HEK293T (cell line): ENCODE data around the gene LRBA.

ENCODE experiments used
- CTCF ChIA-PET: fragments of 350-600 bp; formaldehyde crosslinking; extraction: SDS; loops from one replicate; lab custom pipeline; 2021; ENCODE audit warnings: antibody characterized with exemption, inconsistent platforms; lab: Yijun Ruan, JAX
- POLR2A ChIA-PET: fragments of 350-600 bp; formaldehyde crosslinking; extraction: SDS; loops from one replicate; lab custom pipeline; 2020; ENCODE audit warnings: antibody characterized with exemption, inconsistent platforms; lab: Yijun Ruan, JAX
- DNase-seq: peaks from one replicate; pipeline ENCODE4 v3.0.0; 2012; ENCODE audit warnings: mixed read lengths; ENCODE audit errors: extremely low spot score
- ARNT ChIP-seq: fragments of 450-650 bp; IDR thresholded peaks from 2 replicates; pipeline ENCODE4 v1.6.1; 2017; ENCODE audit warnings: mild to moderate bottlenecking
- BHLHE40 ChIP-seq: fragments of 450-650 bp; IDR thresholded peaks from 2 replicates; pipeline ENCODE4 v1.6.1; 2016; ENCODE audit warnings: mild to moderate bottlenecking, moderate library complexity, borderline replicate concordance
- CTBP1 ChIP-seq: fragments of 450-650 bp; IDR thresholded peaks from 2 replicates; pipeline ENCODE4 v1.6.1; 2016; ENCODE audit warnings: borderline replicate concordance
- ELF4 ChIP-seq: fragments of 450-650 bp; IDR thresholded peaks from 2 replicates; pipeline ENCODE4 v1.6.1; 2017; ENCODE audit warnings: antibody characterized with exemption
- FOXA1 ChIP-seq: fragments of 450-650 bp; IDR thresholded peaks from 2 replicates; pipeline ENCODE4 v1.6.1; 2016; ENCODE audit warnings: mild to moderate bottlenecking
- FOXK2 ChIP-seq: fragments of 450-650 bp; IDR thresholded peaks from 2 replicates; pipeline ENCODE4 v1.6.1; 2016; ENCODE audit warnings: mild to moderate bottlenecking
- FOXM1 ChIP-seq: fragments of 450-650 bp; IDR thresholded peaks from 2 replicates; pipeline ENCODE4 v1.6.1; 2017; ENCODE audit warnings: mild to moderate bottlenecking, borderline replicate concordance
- HDGF ChIP-seq: fragments of 450-650 bp; IDR thresholded peaks from 2 replicates; pipeline ENCODE4 v1.6.1; 2017; ENCODE audit warnings: antibody characterized with exemption, borderline replicate concordance
- L3MBTL2 ChIP-seq: fragments of 450-650 bp; conservative IDR thresholded peaks from 2 replicates; pipeline ENCODE4 v1.6.1; 2016; ENCODE audit warnings: mild to moderate bottlenecking
- LEF1 ChIP-seq: fragments of 450-650 bp; IDR thresholded peaks from 2 replicates; pipeline ENCODE4 v1.6.1; 2017; ENCODE audit warnings: mild to moderate bottlenecking, borderline replicate concordance
- NFRKB ChIP-seq: fragments of 450-650 bp; IDR thresholded peaks from 2 replicates; pipeline ENCODE4 v1.6.1; 2016; ENCODE audit warnings: mild to moderate bottlenecking, moderate library complexity
- SP1 ChIP-seq: fragments of 450-650 bp; IDR thresholded peaks from 2 replicates; pipeline ENCODE4 v1.6.1; 2017
- SUZ12 ChIP-seq: fragments of 450-650 bp; IDR thresholded peaks from 2 replicates; pipeline ENCODE4 v1.6.1; 2016; ENCODE audit warnings: mild to moderate bottlenecking
- TARDBP ChIP-seq: fragments of 450-650 bp; IDR thresholded peaks from 2 replicates; pipeline ENCODE4 v1.6.1; 2016
- ZNF384 ChIP-seq: fragments of 450-650 bp; IDR thresholded peaks from 2 replicates; pipeline ENCODE4 v1.6.1; 2016
- TF ChIP-seq, protein P1 (sequence below): fragments of 450-650 bp; IDR thresholded peaks from 2 replicates; pipeline ENCODE4 v1.6.1; 2016

LRBA gene

DNA sequence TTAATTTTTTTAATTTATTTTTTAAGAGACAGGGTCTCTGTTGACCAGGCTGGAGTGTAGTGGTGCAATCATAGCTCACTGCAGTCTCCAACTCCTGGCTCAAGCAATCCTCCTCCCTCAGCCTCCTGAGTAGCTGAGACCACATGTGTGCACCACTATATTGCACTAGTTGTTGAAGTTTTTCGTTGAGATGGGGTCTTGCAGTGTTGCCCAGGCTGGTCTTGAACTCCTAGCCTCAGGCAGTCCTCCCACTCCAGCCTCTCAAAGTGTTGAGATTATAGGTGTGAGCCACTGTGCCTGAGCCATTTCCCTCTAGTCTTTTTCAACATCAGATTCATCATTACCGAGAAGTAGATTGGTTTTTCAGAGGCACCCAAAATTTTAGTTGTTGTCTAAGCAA, 771.2 kb downstream of the LRBA start:
- TF ChIP-seq, protein P1, sequence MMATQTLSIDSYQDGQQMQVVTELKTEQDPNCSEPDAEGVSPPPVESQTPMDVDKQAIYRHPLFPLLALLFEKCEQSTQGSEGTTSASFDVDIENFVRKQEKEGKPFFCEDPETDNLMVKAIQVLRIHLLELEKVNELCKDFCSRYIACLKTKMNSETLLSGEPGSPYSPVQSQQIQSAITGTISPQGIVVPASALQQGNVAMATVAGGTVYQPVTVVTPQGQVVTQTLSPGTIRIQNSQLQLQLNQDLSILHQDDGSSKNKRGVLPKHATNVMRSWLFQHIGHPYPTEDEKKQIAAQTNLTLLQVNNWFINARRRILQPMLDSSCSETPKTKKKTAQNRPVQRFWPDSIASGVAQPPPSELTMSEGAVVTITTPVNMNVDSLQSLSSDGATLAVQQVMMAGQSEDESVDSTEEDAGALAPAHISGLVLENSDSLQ, result no peak
- no peak for TF ChIP-seq TARDBP
- no peak for TF ChIP-seq ARNT
- no peak for TF ChIP-seq ZNF384
- no peak for TF ChIP-seq L3MBTL2
- no peak for TF ChIP-seq LEF1
- no peak for TF ChIP-seq FOXM1
- TF ChIP-seq FOXK2, result no peak
- no peak for TF ChIP-seq HDGF
- TF ChIP-seq SP1, result no peak
- TF ChIP-seq FOXA1, result no peak
- DNase-seq, result no peak
- POLR2A ChIA-PET, result no interaction called here
- CTCF ChIA-PET, result interaction anchor here (0.6 to 2.2 kb wide), 13 partner anchors 10 to 1533 kb away, joined by 3 to 22 read pairs (median 5); no protein-coding TSS in a partner anchor

DNA sequence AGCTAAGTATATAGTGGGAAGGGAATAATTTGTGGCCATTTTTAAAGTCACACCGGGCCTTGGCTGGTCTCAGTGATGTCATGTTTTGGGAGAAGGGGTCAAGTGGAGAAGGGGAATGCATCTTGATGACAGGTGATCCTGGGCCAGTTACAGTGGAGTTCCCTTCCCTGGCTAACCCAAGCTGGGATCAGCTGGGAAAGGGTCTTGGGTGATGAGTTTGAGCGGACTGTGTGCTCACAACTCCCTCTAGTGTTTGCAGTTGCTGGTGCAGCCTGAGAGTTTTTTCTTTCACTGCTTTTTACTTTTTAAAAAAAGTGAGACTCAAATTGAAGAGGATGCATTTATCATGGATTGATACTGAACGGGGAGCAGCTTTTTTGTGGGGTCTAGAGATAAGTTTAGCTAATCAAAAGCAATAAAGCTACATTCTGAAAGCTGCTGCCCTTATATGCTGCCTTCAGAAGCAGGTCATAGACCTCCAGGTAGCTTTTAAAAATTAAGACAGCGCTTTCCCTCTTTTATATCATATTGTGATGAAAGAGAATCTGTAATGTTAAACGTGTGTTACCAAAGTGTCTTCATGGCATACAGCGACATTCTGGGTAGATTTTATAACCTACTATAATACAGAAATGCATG, 772.1 kb downstream of the LRBA start:
- POLR2A ChIA-PET, result no interaction called here
- CTCF ChIA-PET, result interaction anchor here (0.6 to 2.2 kb wide), 17 partner anchors 12 to 1906 kb away, joined by 3 to 22 read pairs (median 4); no protein-coding TSS in a partner anchor

DNA sequence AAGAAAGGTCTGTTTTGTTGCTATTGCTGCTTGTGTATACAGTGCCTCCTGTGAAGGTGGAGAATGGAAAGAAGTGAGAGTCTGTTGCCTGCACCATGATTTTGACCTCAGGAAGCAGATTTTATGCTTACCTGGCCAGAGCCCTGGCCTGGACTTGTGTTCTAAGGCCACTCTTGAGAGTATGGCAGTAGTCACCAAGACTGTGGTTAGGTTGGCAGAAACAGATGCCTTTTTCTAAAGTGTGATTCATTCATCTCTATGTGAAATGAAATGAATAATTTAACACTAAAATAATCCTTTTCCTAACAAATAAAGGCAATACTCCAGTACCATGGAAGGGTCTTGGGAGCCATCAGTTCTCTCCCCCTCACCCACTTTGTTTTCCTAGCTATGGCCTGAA, 775.1 kb downstream of the LRBA start:
- POLR2A ChIA-PET, result no interaction called here
- TF ChIP-seq HDGF (no peak), FOXA1 (no peak), L3MBTL2 (no peak), SP1 (no peak), SUZ12 (no peak), ZNF384 (no peak), CTBP1 (no peak), BHLHE40 (no peak), TARDBP (no peak), FOXK2 (no peak), NFRKB (no peak), ELF4 (no peak), ARNT (no peak), FOXM1 (no peak), LEF1 (no peak)
- TF ChIP-seq, protein P1, result no peak
- CTCF ChIA-PET, result no interaction called here
- no peak for DNase-seq

More for the DNA sequence above, 772.1 kb downstream of the LRBA start:
- peak; percentile 65 for DNase-seq
- no peak for TF ChIP-seq SP1
- TF ChIP-seq ZNF384, result 0 out of 2 replicates have a peak, but pooled peaks have one; percentile 9

DNA sequence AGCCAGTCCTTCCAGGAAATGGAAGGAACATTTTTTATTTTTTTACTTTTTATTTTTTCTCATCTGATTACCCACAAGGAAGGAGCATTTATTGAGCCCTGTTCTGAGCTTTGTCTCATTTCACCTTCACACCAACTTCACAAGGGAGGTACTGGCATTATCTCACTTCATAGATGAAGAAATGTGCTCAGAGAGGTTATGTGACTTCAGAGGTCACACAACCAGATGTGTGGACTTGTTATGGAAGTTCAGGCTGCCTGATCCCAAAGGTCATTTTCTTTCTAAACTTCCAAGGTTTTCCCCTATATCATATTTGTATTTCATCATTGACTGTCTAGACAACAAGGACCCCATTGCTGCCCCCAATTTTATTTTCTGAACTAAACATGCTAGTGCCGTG, 776.5 kb downstream of the LRBA start:
- ChIA-PET CTCF (no interaction called here), POLR2A (no interaction called here)
- TF ChIP-seq CTBP1 (no peak), SP1 (no peak), SUZ12 (no peak), FOXA1 (no peak), ZNF384 (no peak), ARNT (no peak)
- TF ChIP-seq, protein P1, result no peak
- no peak for DNase-seq

DNA sequence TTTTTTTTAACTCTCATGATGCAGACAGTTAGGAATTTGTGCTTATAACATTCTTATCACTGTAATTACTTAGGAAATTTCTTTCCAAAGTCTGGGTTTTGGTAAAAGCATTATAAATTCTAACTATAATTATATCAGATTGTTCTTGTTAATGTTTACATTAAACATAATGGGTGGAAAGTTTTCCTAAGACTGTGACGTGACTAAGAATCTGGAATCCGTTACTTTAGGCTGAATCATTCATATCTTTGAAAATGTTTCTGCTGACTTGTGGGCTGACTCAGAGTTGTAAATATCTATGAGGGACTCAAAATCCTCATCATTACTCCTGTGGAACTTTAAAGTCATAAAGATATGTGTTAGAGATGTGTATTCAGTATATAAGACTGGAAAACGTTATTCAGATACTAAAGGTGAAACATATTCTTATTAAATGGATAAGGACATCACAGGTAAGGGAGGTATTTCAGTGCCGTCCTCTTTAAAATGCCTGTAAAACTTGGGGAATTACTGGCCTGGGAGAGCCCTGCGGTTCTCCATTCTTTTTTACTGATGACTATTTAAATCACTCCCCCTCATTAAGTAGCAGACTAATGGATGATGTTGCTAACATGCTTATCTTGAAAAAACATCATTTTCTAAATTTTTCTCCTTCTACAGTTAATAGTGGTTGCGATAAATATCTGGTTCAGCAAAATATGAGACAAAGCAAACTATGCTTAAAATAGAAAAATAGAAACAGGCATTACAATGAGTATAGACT, 777.8 kb downstream of the LRBA start:
- CTCF ChIA-PET, result no interaction called here
- TF ChIP-seq FOXA1 (no peak), BHLHE40 (no peak), ZNF384 (no peak), ELF4 (no peak), FOXM1 (no peak), ARNT (no peak), SP1 (no peak), HDGF (no peak), NFRKB (no peak), TARDBP (no peak), SUZ12 (no peak), LEF1 (no peak), L3MBTL2 (no peak), FOXK2 (no peak), CTBP1 (no peak)
- TF ChIP-seq, protein P1, result no peak

DNA sequence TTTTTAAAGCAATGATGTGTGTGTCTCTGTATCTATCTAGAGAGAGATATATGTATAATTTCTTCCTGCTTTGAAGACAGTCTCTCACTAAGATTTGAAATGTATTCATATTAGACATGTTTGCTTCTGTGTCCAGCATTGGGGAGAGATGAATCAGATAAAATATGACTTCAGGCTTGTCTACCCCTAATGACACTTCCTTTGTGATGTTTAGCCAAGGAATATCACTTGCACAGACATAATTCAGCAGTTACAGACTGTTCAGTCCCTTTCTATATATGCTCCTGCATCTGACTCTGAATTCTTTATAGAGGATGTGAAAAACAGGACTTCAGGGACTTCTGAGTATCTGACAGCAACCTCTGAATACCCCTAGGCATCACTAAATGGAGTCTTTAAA, 778.5 kb downstream of the LRBA start:
- DNase-seq, result no peak
- POLR2A ChIA-PET, result no interaction called here
- TF ChIP-seq LEF1, result no peak
- no peak for TF ChIP-seq FOXK2
- TF ChIP-seq SUZ12, result no peak
- TF ChIP-seq TARDBP, result no peak
- TF ChIP-seq ARNT, result no peak
- TF ChIP-seq FOXA1, result no peak
- TF ChIP-seq NFRKB, result no peak
- TF ChIP-seq ELF4, result no peak
- CTCF ChIA-PET, result no interaction called here

More for the DNA sequence above, 777.8 kb downstream of the LRBA start:
- POLR2A ChIA-PET, result no interaction called here
- DNase-seq, result no peak
